Right ventricle myocardium superior (tissue), 1 donor: ENCODE measurements around the gene TMED7. TPM values are rescaled to one million over a fixed set of nuclear protein-coding genes. Genes with fewer than 3 reads are reported as not detected.

ENCODE experiments used
- ATAC-seq: fragments of 200-7000 bp; cut with Tn5 transposase; one replicate; pipeline ENCODE4 v1.9.1; 2020; ENCODE audit warnings: mild to moderate bottlenecking; ENCODE audit not compliant: poor library complexity
- DNase-seq: peaks from one replicate; pipeline ENCODE4 v3.0.0-alpha.2; 2020
- intact Hi-C: fragments of 100-400 bp; cut with DNase I; formaldehyde crosslinking; loops from one replicate; pipeline ENCODE4 v1.11.2; 2022
- total RNA-seq: library from RNA; stranded (reverse); fragmentation: NEBNext Ultra II Directional; extraction: Animal tissue kit (Norgen Biotek cat#: 25700); gene quantifications from one replicate; pipeline ENCODE4 v1.2.1, GENCODE V29; 2021
- donor health status: DM: no; HTN: yes; CAD: no; lungs with severe emphysema.

The TMED7 gene
- total RNA-seq, 1 donor from 2014 or later, result 59.9 TPM

- intact Hi-C loops, result loop anchor here (5.0 kb wide), 1 partner anchor 277 kb away; no protein-coding TSS in a partner anchor
- ATAC-seq, result peak; percentile 80
- peak; percentile 47 for DNase-seq
Measured at GRCh38 chr5:115589043-115589442, 36.8 kb downstream of the TMED7 start.

GRCh38 chr5:115588640-115589039, 37.2 kb downstream of the TMED7 start:
- intact Hi-C loops, result loop anchor here (5.0 kb wide), 1 partner anchor 276 kb away; no protein-coding TSS in a partner anchor
- DNase-seq (no peak), ATAC-seq (no peak)

GRCh38 chr5:115586525-115587146, 39.2 kb downstream of the TMED7 start:
- intact Hi-C loops, result loop anchor here (5.0 kb wide), 1 partner anchor 274 kb away; no protein-coding TSS in a partner anchor
- ATAC-seq (peak; percentile 41), DNase-seq (no peak)

GRCh38 chr5:115585265-115585664, 40.6 kb downstream of the TMED7 start:
- ATAC-seq (no peak), DNase-seq (no peak)
- intact Hi-C loops, result loop anchor here (5.0 kb wide), 1 partner anchor 273 kb away; no protein-coding TSS in a partner anchor

GRCh38 chr5:115584501-115584900, 41.3 kb downstream of the TMED7 start:
- ATAC-seq (no peak), DNase-seq (no peak)
- intact Hi-C loops, result no loop called here

- no peak for DNase-seq
- no peak for ATAC-seq
- intact Hi-C loops, result no loop called here
Measured at GRCh38 chr5:115583474-115583873, 42.4 kb downstream of the TMED7 start.

- intact Hi-C loops, result no loop called here
- DNase-seq (no peak), ATAC-seq (no peak)
Measured at GRCh38 chr5:115580941-115581340, 44.9 kb downstream of the TMED7 start.

GRCh38 chr5:115579747-115580173, 46.1 kb downstream of the TMED7 start:
- ATAC-seq, result no peak
- intact Hi-C loops, result loop anchor here (5.0 kb wide), 1 partner anchor 202 kb away; no protein-coding TSS in a partner anchor

GRCh38 chr5:115579216-115579615, 46.6 kb downstream of the TMED7 start:
- ATAC-seq (no peak), DNase-seq (no peak)
- intact Hi-C loops, result loop anchor here (5.0 kb wide), 1 partner anchor 202 kb away; no protein-coding TSS in a partner anchor

More at GRCh38 chr5:115579747-115580173, 46.1 kb downstream of the TMED7 start:
- DNase-seq, result no peak

- intact Hi-C loops, result loop anchor here (5.0 kb wide), 1 partner anchor 201 kb away; no protein-coding TSS in a partner anchor
Measured at GRCh38 chr5:115578657-115579056, 47.2 kb downstream of the TMED7 start.

GRCh38 chr5:115577741-115578140, 48.1 kb downstream of the TMED7 start:
- intact Hi-C loops, result loop anchor here (5.0 kb wide), 1 partner anchor 200 kb away; no protein-coding TSS in a partner anchor
- no peak for DNase-seq
- ATAC-seq, result no peak

More at GRCh38 chr5:115578657-115579056, 47.2 kb downstream of the TMED7 start:
- DNase-seq (no peak), ATAC-seq (no peak)

GRCh38 chr5:115577329-115577728, 48.5 kb downstream of the TMED7 start:
- intact Hi-C loops, result loop anchor here (5.0 kb wide), 1 partner anchor 200 kb away; no protein-coding TSS in a partner anchor
- no peak for ATAC-seq
- no peak for DNase-seq

GRCh38 chr5:115575167-115576070, 50.4 kb downstream of the TMED7 start:
- intact Hi-C loops, result loop anchor here (5.0 kb wide), 1 partner anchor 198 kb away; no protein-coding TSS in a partner anchor
- ATAC-seq, result no peak
- DNase-seq, result no peak

GRCh38 chr5:115573133-115573532, 52.7 kb downstream of the TMED7 start:
- DNase-seq (no peak), ATAC-seq (no peak)
- intact Hi-C loops, result loop anchor here (5.0 kb wide), 1 partner anchor 256 kb away; no protein-coding TSS in a partner anchor

GRCh38 chr5:115571441-115571878, 54.4 kb downstream of the TMED7 start:
- intact Hi-C loops, result loop anchor here (5.0 kb wide), 1 partner anchor 254 kb away; no protein-coding TSS in a partner anchor
- DNase-seq, result no peak
- peak; percentile 88 for ATAC-seq

- intact Hi-C loops, result no loop called here
- no peak for DNase-seq
- ATAC-seq, result no peak
Measured at GRCh38 chr5:115568668-115569067, 57.2 kb downstream of the TMED7 start.

GRCh38 chr5:115565233-115565632, 60.6 kb downstream of the TMED7 start:
- DNase-seq, result no peak
- intact Hi-C loops, result no loop called here
- no peak for ATAC-seq
